Anterior cingulate cortex (tissue), 58 donors: Measurements from ENCODE around the gene ASAP2.

Experiments
- DNase-seq, 58 donors: peaks; one replicate each; lab custom pipeline; 2025; lab: John Stamatoyannopoulos, UW

Gene ASAP2

DNA sequence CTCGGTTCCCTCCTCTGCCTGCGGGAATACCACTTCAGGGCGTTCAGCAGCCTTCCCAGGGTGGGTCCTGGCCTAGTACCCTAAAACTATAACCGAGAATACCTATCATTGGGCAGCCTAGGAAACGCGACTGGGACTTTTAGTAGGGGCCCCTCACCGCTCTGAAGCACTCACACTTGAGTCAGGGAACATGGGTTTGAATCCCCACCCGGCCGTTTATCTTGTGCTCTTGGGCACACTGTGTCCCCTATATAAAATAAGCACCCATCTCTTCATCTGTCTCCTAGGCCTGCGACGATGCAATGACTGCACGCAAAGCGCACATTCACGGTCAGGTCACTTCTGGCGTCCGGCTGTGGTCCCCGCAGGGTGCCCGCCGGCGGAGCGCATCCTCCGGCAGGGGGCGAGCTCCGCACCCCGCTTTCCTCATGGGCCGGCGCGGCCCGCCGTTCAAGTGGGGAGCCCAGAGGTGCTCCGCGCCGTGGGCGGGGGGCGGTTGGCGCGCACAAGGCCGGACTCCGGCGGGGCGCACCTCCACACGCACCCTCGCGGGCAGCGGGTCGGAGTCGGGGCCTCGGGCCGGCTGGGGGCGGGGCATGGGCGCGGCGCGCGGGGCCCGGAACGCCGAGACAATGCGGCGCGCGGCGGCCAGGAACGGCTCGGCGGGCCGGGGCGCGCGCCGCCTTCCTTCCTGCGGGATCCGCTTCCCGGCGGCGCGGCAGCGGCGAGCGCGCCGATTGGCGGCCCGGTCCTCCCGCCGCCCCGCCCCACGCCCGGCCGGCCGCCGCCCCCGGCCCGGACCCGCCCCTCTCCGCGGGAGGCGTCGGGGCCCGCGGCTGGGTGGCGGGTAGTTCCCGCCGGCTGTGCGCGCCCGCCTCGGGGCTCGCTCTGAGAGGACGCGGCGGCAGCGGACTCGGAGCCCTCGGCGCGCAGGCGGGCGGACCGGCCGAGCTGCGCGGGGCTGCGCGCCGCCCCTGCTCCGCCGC is at the start of gene ASAP2:
TSS of gene ASAP2 (plus strand) at position 850 of the 986 bp plus-strand sequence. CDS start 293 bp downstream, outside the sequence.
- peak in 47 of 58 donors; percentile 29 to 87 (median 58) for DNase-seq

DNA sequence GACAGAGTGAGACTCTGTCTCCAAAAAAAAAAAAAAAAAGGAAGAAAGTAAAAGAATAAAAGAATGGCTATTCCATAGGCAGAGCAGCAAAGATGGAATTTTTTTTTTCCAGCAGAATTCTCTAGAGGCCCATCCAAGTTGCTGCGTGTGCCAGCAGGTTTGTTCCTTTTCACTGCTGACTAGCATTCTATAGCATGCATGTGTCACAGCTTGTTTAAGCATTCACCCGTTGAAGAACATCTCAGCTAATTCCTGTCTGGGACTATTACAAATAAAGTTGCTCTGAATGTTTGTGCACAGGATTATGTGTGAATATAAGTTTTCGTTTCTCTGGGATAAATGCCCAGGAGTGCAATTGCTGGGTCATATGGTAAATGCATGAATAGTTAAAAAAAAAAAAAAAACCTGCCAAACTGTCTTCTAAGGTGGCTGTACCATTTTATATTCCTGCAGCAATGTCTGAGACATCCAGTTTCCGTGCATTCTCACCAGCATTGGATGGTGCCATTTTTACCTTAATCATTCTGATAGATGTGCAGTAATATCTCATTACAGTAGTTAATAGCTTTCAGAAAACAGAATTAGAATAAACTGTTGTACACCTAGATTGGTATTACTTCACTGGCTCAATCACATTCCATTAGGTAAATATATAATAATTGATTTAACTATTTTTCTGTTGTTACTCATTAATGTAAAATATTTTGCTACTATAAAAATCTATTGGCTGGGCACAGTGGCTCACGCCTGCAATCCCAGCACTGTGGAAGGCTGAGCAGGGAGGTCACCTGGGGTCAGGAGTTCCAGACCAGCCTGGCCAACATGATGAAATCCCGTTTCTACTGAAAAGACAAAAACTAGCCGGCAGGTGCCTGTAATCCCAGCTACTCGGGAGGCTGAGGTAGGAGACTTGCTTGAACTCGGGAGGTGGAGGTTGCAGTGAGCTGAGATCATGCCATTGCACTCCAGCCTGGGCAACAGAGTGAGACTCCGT is 47.5 kb upstream of the ASAP2 start:
- DNase-seq = no peak

DNA sequence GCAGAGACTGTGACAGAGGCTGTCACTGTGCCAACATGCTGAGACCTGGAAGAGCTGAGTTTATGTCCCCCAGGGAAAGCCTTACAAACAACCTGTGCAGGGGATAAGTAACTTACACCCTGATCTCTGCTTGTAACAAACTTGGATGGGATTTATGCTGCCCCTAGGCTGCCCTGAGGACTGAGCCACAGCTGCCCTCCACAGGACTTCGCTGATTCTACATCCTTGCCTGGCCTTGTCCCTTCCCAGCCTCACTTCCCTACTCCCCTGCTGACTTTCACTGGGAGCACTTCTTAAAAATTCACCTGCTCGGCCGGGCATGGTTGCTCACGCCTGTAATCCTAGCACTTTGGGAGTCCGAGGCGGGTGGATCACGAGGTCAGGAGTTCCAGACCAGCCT is 45.9 kb upstream of the ASAP2 start:
- DNase-seq = no peak

DNA sequence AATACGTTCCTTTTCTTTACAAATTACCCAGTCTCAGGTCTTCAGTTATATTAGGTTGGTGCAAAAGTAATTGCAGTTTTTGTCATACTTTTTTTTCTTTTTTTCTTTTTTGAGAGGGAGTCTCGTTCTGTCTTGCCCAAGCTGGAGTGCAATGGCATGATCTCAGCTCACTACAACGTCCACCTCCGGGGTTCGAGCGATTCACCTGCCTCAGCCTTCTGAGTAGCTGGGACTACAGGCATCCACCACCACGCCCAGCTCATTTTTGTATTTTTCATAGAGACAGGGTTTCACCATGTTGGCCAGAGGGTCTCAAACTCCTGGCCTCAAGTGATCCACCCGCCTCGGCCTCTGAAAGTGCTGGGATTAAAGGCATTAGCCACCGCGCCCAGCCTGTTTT is 43.8 kb upstream of the ASAP2 start:
- DNase-seq = no peak

DNA sequence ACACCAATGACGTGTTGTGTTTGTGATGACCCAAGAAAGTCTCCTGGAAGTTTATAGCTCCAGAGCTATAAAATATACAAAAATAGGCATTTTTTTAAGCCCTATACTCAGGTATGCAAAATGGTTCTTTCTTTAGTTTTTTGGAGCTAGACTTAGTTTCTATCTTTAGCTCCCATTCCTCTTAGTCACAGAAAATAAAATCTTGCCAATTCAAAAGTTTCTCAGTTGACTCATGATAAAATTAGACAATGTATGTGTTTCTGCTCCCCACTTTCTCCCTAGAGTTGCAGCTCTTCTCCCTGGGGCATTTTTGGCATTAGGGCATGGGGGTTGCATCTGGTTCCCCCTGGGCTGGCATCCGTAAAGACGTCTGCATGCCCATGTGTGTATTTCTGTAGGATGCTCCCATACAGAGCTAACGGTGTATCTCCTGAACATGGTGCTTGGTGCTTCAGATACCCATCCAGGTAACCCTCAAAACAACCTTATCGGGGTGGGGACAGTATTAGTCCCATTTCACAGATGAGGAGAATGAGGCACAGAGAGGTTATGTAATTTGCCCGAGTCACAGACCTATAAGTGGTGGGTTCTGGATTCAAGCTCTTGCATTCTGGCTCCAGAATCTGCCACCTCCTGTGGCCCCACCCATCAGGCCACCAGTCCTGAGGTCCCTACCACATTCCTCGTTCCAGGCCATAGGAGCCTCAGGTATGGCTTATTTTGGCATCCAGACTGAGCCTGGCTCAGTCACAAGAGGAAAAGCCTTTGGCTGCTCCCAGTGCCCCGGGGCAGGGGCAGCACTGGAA is 43.1 kb upstream of the ASAP2 start:
- no peak for DNase-seq

DNA sequence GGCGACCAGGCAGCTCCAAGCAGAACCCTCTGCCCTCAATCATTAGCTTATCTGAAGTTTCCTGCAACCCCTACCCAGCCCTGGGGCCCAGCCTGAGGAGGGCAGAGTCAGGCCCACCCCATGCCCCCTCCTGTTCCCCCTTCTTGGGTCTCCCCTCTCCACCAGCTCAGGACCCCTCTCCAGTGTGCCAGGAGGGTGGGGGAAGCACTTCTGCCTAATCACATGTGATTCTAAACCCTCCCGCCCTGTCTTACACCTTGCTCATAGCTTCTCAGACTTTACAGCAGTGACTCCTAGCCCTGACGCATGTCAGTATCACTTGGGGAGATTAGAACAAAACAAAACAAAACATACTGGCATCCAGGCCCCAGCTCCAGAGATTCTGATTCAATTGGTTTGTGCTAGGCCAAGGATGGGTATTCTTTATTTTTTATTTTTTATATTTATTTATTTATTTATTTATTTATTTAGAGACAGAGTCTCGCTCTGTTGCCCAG is 42.5 kb upstream of the ASAP2 start:
- DNase-seq = no peak

DNA sequence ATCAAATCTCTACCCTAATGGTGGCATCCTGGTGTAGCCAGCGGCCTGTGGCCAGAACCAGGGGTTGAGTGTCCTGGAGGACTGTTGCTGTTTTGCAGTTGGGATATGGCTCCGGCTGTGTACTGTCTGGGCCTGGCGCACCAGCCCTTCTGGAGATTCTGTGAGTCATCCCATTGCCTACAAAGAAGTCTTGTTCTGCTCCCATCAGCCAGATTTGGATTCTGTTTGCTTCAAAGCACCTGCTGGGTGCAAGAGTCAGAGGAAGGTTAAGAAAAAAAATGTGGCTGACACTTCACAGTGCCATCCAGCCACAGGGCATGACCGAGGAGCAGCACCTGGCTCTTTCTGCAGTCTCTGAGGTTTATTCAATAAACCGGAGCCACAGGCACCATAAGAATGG is 41.0 kb upstream of the ASAP2 start:
- DNase-seq = peak in 33 of 58 donors; percentile 2 to 70 (median 23)

DNA sequence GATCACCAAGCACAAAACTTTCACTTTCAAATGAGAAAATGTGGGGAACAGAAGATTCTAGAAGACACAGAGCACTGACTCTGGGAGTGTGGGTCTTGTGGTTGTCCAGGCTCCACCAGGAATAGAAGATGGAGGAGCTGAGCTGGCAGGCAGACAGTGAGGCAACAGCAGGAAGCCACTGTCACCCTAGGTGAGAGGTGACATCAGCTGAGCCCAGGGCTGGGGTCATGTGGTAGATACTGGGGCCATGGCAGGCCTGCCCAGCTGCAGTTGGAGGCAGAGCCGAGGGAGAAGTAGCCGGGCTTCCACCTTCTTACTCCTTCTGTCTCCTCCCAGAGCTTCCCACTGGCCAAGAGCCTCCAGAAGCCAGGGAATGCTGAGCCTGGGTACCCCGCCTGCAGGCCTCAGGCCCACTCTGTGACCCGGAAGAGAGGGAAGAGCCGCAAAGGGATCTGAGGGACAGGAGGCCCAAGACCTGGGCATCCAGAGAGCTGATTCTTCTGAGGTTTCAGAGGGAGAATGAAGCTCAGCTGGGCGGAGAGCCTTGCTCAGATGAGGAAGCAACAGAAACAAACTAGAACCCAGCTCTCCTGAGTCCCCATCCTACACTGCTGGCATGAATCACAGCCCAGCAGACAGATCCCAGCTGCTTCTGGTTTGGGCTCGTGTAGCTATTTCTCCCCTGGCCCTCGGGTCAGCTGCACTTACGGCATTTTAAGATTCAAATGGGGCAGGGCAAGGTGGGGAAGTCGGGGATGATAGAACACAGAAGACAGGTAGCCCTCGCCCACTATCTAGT is 39.8 kb upstream of the ASAP2 start:
- DNase-seq = no peak

DNA sequence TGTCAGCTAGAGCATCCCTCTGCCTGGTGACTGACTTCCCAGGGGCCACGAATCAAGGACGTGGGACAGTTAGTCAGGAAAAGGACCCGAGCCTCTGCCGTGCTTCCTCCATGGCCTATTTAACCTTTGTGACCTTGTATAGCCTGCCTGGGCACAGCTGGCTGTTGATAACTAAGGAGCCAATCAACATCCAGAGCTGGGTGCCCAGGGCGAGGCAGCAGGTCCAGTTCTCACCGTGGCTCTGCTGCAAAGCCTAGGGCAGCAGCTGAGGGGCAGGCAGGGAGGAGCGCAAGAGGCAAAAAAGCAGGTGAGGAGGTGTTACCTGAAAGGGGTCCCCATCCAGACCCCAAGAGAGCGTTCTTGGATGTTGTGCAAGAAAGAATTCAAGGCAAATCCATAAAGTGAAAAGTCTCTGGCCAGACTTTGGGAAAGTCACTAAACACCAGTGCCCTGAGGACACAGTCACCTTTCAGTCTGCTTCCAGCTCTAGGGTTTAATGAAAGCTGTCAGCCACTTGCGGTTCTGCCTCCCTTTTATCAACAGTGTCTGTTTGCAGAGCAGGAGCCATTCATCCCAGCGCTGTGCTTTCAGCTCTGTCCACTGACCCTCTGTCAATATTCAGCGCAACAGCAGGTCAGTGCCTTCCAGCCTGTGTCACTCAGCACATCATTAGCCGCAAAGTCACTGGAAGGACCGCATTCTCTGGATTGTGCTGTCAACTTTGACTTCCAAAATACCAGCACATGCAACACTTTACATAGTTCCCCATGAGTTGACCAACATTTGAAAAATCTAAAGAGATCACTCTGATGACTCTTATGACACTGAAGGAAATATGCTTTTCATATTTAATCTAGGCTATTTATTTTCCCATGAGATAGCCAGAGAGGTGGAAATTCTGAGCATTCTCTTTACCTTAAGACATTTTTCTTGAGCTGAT is 38.6 kb upstream of the ASAP2 start:
- no peak for DNase-seq

DNA sequence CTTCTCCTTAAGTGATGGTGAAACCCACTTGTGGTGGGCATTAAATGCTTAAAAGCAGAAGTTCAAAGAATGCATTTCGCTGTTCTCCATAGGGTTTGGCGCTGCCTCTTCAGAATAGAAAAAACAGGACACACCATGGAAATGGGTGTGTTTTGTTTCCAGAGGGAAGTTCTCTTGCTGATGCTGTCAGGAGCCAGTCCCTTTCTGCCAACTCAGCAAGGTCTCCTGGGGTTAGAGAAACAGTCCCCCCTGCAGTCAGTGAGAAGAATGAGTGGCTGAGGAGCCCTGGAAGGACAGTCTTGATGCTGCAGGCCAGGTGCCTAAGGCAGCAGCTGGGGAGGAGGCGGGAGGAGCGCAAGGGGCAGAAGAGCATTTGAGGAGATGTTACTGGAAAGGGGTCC is 37.8 kb upstream of the ASAP2 start:
- no peak for DNase-seq

DNA sequence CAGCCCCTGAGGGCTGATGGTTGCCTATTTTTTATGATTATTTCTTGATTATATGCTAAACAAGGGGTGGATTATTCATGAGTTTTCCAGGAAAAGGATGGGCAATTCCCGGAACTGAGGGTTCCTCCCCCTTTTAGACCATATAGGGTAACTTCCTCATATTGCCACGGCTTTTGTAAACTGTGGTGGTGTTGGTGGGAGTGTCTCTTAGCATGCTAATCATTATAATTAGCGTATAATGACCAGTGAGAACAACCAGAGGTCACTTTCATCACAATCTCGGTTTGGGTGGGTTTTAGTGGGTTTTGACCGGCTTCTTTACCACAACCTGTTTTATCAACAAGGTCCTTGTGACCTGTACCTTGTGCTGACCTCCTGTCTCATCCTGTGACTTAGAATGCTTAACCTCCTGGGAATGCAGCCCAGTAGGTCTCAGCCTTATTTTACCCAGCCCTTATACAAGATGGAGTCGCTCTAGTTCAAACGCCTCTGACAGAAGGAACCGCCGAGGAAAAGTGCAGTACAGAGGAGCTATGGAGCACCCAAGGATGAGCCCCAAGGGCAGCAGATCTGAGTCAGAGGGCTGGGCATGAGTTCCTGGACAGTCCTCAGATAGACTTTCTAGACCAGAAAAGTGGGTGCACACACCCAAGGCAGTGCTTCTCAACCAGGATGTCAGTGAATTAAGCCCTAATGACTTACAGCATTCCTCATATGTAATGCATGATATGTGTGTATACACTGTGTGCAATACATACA is 37.1 kb upstream of the ASAP2 start:
- no peak for DNase-seq

DNA sequence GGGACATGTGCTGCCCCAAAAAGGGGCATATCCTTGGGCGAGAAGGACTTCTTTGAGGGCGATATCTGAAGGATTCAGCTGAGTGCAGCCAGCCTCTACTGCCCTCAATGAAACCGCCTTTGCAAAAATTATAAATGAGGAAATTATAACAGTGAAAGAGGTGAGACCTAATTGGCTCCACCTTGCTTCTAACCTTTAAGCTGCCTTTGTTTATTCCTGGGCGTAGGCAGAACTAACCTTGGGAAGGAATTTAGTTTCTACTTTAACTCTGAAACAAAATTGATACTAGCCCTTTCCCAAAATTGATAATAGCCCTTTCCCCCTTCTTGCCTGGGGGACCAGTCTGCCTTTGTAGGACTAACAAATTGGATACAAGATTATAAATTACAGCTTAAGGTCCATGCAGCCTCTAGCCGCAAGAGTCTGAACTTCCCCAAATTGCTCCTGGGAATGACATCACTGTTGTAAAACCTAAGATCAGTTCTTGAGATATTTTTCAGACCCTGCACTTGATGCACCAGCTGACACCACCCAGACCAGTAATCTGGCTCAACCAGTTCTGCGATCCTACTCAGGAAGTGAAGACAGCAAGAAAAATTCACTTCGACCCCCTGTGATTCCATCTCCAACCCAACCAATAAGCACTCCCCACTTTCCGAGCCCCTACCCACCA is 36.0 kb upstream of the ASAP2 start:
- no peak for DNase-seq

DNA sequence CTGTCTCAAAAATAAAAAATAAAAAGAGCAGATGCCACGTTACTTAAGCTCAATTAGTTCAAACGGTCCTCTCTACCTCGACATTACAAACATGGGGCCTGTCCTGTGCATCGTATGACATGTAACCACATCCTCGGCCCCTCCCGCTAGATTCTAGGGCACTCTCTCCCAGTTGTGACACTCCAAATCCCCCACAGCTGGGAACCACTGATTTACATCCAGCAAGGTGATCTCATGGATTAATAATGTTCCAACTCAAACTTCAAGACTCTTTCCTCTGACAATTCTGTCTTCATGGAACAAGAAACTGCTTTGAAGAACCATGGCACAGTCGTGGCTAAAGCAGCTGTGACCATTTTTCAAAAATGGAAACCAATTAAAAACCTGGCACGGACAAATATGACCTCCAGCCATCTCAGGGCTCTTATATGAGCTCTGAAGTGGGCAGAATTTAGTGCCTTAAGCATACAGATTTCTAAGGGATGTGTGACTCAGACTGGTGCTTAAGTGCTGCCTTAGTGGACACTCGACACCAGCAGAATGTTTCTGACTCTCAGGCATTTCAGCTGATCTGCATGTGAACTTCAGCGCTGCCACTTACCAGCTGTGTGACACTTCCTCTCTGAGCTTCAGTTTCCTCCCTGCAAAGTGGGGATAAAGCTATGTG is 31.7 kb upstream of the ASAP2 start:
- no peak for DNase-seq

DNA sequence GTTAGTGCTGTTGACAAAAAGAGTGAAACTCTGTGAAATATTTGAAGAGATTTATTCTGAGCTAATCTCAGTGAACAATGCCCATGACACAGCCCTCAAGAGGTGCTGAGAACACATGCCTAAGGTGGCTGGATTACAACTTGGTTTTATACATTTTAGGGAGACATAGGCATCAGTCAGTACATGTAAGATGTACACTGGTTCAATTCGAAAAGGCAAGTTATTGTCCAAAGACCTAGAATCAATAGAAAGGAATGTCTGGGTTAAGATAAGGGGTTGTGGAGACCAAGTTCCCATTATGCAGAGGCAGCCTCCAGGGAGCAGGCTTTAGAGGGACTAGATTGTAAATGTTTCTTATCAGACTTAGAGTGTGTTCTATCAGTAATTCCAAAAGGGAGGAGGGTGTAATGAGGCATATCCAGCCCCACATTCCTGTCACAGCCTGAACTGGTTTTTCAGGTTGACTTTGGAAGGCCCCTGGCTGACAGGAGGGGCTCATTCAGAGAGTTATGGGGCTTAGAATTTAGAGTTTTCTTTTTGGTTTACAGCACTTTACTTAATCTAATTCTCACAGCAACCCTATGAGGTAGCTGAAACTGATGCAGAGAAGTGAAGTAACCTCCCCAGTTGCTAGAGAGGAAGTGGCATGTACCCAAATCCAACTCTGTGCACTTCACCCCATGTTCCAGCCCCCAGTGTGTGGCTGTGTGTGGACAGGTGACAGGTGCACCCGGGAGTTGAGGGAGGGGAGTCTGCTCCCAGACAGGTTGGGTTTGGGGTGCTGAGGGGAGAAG is 28.3 kb upstream of the ASAP2 start:
- no peak for DNase-seq

DNA sequence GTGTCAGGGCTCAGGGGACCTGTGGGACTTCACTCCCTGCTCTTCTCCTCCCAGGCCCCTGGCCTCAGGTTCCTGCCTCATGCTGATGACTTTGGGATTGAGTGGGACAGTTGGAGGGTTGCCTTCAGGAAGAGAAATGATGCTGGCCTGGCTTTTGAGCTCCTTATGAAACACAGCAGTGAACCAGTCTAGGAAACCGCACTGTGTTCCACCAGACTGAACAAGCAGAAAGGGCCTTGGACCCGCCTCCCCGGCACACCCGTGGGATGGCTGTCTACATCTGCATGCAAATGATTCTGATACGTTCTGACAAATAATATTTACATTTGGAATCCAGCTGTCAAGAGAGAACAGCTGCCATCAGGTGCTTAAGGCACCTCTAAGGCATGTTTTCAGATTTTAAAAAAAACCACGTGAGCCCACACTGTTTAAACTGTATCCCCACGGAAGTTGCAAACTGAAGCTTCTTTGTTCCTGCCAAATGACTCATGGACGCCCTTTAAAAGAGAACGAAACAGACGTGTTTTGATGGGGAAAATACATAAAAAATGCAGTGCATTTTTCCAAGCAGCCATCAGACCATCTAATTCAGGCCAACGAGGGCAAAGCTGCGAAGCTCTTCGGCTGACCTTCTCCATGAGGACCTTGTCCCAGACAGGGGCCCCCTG is 27.6 kb upstream of the ASAP2 start:
- peak in 30 of 58 donors; percentile 2 to 41 (median 14) for DNase-seq
